ENCODE data around the gene TMEM100. TPM values are rescaled to one million over a fixed set of nuclear protein-coding genes. Genes with fewer than 3 reads are reported as not detected.

TMEM100 gene
- total RNA-seq, 6 experiments from 2014 or later: 0.18 to 0.26 TPM; not detected in 4

DNA sequence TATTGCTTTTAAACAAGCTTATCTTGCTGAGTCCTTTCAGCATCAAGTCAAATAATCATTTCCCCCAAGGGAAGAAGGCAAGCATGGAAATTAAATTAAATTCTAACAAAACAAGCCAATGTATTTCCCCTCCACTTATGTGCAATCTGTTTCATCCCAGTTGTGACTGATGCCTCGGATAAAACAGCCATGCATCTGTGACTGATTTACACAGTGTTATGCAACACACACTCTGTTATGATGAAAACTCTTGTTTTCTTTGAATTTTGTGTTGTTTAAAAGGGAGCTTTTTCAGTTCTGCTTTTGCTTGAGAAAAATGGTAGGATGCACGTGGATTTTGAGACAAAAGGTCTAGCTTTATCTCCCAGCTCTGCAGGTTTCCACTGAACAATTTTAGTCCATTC, 32.6 kb downstream of the TMEM100 start:
- Mint-ChIP-seq H3K4me1 (ENCODE audit: low read depth) (no peaks in the 10 kb centered on the region), H3K9me3 (peaks cover 4% of the 10 kb centered on the region; the same call in 1 of the 2 replicates), H3K27me3 (ENCODE audit: insufficient read depth) (peaks cover 2% of the 10 kb centered on the region; the same call in 1 of the 2 replicates), H3K36me3 (ENCODE audit: low read depth) (no peaks in the 10 kb centered on the region), H3K27ac (no peak overlapping the region), H3K4me3 (no peak overlapping the region)
- TF ChIP-seq, protein P1, sequence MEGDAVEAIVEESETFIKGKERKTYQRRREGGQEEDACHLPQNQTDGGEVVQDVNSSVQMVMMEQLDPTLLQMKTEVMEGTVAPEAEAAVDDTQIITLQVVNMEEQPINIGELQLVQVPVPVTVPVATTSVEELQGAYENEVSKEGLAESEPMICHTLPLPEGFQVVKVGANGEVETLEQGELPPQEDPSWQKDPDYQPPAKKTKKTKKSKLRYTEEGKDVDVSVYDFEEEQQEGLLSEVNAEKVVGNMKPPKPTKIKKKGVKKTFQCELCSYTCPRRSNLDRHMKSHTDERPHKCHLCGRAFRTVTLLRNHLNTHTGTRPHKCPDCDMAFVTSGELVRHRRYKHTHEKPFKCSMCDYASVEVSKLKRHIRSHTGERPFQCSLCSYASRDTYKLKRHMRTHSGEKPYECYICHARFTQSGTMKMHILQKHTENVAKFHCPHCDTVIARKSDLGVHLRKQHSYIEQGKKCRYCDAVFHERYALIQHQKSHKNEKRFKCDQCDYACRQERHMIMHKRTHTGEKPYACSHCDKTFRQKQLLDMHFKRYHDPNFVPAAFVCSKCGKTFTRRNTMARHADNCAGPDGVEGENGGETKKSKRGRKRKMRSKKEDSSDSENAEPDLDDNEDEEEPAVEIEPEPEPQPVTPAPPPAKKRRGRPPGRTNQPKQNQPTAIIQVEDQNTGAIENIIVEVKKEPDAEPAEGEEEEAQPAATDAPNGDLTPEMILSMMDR (IDR thresholded peaks at IDR 0.05): no peak
- no peak for DNase-seq

DNA sequence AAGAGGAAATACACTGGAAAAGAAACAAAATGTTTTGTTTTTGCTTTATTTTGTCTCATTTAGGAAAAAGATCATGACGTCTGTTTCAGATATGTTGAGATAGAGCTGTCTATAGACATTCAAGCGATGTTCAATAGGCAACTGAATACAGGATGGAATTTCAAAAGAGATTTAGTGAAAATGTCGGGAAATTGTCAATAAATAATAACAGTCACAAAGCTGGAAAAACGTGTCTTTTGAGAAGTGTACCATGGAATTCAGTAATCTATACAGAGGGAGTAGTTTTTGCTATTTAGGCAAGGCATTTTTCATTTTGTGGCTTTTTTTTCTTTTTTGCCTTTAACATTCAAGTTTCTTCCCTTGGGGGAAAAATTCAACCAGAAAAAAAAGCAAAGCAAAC, 33.0 kb downstream of the TMEM100 start:
- DNase-seq: no peak
- no peaks in the 10 kb centered on the region for H3K4me1 Mint-ChIP-seq (ENCODE audit: low read depth)
- H3K36me3 Mint-ChIP-seq (ENCODE audit: low read depth): no peaks in the 10 kb centered on the region
- H3K27ac Mint-ChIP-seq: no peak overlapping the region
- H3K4me3 Mint-ChIP-seq: no peak overlapping the region
- peaks cover 2% of the 10 kb centered on the region; the same call in 1 of the 2 replicates for H3K27me3 Mint-ChIP-seq (ENCODE audit: insufficient read depth)
- H3K9me3 Mint-ChIP-seq: peaks cover 4% of the 10 kb centered on the region; the same call in 1 of the 2 replicates
- TF ChIP-seq, protein P1 (IDR thresholded peaks at IDR 0.05): no peak

DNA sequence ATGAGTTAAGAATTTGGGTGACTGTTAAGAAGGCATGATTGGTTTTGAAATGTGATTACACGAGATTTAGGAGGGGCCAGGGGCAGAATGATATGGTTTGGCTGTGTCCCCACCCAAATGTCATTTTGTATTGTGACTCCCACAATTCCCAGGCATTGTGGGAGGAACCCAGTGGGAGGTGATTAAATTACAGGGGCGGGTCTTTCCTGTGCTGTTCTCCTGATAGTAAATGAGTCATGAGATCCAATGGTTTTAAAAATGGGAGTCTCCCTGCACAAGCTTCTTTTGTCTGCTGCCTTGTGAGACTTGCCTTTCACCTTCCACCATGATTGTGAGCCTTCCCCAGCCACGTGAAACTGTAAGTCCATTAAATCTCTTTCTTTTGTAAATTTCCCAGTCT, 34.6 kb downstream of the TMEM100 start:
- TF ChIP-seq, protein P1 (IDR thresholded peaks at IDR 0.05): no peak
- H3K27me3 Mint-ChIP-seq (ENCODE audit: insufficient read depth): peaks cover 2% of the 10 kb centered on the region; the same call in 1 of the 2 replicates

DNA sequence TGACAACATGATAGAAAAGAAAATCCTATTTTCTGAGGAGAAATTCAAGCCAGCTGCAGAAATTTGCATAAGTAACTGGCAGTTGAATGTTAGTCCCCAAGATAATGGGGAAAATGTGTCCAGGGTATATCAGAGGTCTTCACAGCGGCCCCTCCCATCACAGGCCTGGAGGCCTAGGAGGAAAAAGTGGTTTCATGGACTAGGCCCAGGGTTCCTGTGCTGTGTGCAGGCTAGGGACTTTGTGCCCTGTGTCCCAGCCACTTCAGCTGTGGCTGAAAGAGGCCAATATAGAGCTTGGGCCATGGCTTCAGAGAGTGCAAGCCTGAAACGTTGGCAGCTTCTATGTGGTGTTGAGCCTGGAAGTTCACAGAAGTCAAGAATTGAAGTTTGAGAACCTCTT, 35.6 kb downstream of the TMEM100 start:
- Mint-ChIP-seq H3K27ac (no peak overlapping the region), H3K4me1 (ENCODE audit: low read depth) (no peaks in the 10 kb centered on the region), H3K9me3 (peaks cover 4% of the 10 kb centered on the region; the same call in 1 of the 2 replicates), H3K27me3 (ENCODE audit: insufficient read depth) (peaks cover 2% of the 10 kb centered on the region; the same call in 1 of the 2 replicates), H3K36me3 (ENCODE audit: low read depth) (no peaks in the 10 kb centered on the region), H3K4me3 (no peak overlapping the region)
- DNase-seq: no peak
- TF ChIP-seq, protein P1 (IDR thresholded peaks at IDR 0.05): no peak

More for the DNA sequence above, 34.6 kb downstream of the TMEM100 start:
- peaks cover 4% of the 10 kb centered on the region; the same call in 1 of the 2 replicates for H3K9me3 Mint-ChIP-seq
- H3K4me1 Mint-ChIP-seq (ENCODE audit: low read depth): no peaks in the 10 kb centered on the region
- H3K4me3 Mint-ChIP-seq: no peak overlapping the region
- H3K36me3 Mint-ChIP-seq (ENCODE audit: low read depth): no peaks in the 10 kb centered on the region
- H3K27ac Mint-ChIP-seq: no peak overlapping the region
- DNase-seq: no peak

DNA sequence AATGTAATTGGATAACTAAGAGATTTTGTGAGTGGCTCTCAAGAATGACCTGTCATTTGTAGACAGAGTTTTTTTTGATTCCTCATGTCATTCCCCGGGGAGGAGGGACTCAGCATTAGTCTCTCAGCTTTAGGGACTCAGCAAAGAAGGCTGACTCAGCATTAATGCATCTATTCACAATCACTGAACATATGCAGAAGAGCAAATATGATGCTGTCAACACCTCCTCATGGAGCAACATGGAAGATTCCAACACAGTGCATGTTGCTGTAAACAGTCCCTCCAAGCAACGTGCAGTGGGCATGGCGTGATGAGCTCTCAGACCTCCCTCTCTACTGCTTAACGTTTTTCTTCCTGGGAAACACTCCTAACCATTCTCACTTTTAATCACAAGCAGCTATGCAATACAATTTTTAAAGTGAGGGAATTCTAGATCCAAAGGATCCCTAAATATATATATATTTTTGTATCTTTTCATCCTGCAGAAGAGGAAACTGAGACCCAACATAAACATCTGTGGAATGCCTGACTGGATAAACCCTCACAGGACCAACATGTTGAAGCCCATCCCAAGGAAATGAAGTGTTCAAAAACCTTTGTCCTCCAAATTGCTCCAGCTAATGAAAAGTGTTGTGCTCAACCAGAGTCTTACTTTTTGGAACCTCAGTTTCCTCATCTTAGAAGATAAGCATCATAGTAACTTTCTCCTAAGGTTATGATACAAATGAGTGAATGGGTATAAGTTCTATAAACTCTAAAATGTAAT, 38.9 kb downstream of the TMEM100 start:
- no peak for DNase-seq
- Mint-ChIP-seq H3K4me1 (ENCODE audit: low read depth) (no peaks in the 10 kb centered on the region), H3K27me3 (ENCODE audit: insufficient read depth) (peaks cover 5% of the 10 kb centered on the region), H3K27ac (no peak overlapping the region), H3K4me3 (no peak overlapping the region), H3K36me3 (ENCODE audit: low read depth) (no peaks in the 10 kb centered on the region), H3K9me3 (peaks cover 4% of the 10 kb centered on the region; the same call in 1 of the 2 replicates)
- TF ChIP-seq, protein P1 (IDR thresholded peaks at IDR 0.05): no peak
